IPS-NIHi7 (cell line): ENCODE data around the gene ABCF1.

ENCODE experiments used
- DNase-seq: peaks from one replicate; pipeline ENCODE4 v3.0.0; 2012; ENCODE audit warnings: mixed read lengths; ENCODE audit errors: extremely low spot score

The ABCF1 gene

DNA sequence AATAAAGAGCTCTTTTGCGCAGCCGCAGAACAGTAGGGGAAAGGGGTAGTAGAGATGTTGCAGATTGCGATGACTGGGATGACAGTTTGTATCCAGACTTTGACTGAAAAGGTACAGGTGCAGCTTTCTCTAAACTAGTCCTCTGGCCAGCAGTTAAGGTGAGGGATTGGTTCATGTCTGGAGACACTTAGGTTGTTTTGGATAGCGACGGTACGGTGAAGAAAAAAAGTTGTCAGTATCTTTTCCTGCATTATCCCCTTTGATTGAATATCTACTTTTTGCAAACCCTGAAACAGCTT is 13.6 kb upstream of the ABCF1 start:
- DNase-seq = no peak

DNA sequence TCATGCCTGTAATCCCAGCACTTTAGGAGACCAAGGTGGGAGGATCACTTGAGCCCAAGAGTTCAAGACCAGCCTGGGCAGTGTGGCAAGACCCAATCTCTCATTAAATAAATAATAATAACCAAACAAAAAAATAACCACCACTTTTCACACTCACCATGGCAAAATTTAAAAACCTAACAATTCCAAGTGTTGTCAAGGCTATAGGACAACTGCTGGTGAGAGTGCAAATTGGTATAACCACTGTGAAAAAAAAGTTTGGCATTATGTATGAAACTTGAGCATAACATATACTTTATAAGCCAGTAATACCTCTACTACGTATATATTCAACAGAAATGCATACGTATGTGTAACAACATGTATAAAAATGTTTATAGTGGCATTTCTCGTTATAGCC is 10.3 kb upstream of the ABCF1 start:
- DNase-seq = no peak

DNA sequence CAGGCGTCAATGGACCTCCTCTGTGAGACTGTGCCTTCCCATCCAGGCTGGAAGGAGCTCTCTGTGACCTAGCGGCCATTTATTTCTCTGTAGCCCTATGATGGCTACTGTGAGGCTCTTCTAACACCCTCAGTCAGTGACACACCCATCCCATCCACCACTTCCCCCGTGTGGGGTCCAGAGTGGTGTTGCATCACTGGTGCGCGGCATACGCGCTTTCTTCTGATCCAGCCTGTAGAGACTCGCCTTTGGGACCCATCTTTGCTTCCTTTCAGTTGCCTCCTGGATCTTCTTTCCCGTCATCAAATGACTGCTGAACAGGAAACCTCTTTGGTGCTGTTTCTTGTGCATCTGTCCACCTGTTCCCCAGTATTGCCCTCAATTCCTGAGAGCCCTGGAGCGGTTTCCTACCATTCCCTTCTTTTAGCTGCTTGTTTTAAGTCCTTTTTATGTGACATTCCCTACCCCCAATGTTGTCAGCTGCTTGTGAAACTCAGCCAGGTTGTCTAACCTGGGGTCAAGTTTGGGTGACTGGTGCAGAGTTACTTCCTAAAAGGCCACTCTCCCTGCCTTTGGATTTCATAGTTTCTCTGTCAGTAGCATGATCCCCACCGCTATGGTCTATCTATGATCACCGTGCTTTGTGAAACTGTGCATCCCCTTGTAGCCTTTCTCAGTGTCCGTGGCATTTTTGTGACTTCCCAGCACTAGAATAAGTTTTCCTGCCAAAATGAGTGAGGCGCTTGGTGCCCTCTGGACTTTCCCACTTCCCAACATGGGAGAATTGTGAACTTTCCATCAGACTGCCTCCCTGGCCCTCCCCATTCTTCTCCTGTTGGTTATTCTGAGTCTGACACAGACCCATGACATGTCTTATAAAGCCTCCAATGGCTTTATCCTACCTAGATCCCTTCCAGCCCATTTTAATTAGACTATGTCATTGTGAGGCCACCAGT is 8.5 kb upstream of the ABCF1 start:
- DNase-seq = no peak

DNA sequence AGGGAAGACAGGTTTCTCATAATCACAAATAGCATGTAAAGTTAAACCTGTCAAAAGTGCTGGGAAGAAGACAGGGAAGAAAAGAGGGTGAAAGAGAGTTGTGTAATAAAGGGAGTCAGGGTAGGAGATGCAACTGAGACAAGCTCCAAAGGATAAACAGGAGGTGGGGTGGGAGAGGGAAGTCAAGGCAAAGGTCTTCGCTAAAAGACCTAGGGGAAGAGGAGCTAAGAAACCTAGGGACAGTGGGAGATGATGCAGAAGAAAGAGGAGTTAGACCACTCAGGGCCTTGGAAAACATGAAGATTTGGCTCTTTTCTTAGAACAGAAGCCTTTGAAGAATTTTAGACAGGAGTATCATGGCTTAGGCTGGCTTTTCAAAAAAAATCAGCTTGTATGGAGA is 7.1 kb upstream of the ABCF1 start:
- DNase-seq = no peak

DNA sequence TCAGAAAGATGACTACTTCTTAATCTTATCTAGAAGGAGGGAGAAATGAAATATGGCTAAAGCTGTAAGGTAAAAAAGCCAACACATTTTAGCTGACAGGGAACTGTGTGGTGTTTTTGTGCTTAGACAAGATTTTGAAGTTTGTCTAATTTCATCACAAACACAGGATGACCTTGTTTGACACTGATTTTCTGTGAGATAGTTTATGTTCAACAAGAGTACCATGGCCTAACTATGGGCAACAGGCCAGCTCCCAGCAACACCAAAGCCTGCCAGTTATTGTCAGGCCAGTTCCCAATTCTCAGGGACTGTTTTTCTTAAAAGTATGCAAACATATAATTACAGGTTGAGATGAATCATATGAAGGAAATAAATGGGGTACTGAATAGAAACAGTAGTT is 5.5 kb upstream of the ABCF1 start:
- no peak for DNase-seq

DNA sequence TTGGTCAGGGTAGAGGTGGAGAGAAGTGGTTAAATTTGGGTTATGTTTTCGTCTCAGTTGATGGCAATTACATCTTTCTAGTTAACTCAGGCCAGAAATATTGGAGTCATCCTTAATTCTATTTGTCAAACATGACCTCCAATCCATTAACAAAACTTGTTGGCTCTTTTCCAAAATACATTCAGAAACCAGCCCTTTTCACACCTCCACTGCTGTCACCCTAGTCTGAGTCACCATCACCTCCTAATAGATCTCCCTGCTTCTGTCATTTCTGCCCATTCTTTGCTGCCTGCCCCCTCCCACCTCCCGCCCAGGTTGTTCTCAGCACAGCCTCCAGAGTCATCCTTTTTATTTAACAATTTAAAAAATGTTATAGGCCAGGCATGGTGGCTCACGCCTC is 3.0 kb upstream of the ABCF1 start:
- no peak for DNase-seq

DNA sequence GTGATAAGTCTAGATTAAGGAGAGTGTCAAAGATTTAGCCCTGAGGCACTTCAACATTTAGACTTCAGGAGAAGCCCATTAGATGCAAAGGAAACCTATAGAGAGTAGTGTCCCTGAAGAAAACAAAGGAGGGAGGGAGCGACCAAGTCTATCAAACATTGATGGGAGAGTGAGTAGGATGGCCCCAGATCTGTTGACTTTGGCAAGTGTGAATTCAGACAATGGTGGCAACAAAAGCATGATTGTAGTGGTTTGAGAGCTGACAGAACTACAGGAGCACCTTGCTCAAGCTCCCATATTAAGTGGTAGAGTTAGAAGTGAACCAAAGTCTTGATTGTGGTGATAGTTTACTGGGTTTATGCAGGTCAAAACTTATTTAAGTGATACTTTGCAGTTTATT is 979 bp upstream of the ABCF1 start:
- no peak for DNase-seq

DNA sequence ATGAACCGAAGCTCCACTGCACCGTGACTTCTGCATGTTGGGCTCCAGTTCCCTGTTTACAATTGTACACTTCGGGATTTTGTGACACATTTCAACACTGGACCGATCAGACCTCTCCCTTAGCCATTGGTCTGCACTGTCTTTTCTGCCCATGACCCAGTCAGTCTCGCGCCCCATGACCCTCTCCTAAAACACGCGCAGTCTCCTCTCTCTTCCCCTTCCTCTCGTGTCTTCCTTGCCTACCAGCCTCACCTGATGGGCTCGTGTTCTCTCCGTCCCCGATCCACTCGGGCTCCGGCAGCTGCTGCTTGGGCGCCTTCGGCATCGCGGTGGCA is 535 bp upstream of the ABCF1 start:
- no peak for DNase-seq

DNA sequence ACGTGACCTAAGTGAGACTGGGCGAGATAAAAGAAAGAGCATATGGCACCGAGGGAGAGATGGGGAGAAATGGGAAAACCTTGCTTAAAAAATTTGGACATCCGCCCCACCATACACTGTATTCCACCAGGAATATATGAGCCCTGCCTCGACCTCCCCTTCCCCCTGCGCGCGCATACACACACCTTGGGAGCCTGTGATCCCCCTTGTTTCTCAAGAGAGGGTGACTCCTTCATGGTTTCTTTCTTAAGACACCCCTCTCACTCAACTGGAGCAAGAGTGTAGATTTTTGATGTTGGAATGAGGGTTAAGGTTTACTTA is 480 bp downstream of the ABCF1 start:
- no peak for DNase-seq

DNA sequence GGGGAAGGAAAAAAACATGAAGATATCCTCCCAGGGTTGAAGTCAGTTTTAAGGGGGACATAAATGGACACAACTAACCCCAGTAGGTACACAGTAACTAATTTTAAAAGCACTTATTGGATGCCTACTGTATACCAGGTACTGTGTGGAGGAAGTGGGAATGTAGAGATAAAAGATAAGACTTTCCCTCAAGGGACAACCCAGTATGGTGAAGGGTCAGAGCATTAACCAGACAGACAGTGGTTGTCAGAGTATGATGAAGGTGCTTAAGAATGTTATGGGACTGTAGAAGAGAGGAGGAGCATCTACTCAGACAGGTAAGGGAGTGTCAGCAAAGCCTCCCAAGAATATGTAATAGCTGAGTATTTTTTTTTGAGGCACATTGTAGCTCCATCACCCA is 906 bp downstream of the ABCF1 start:
- no peak for DNase-seq

DNA sequence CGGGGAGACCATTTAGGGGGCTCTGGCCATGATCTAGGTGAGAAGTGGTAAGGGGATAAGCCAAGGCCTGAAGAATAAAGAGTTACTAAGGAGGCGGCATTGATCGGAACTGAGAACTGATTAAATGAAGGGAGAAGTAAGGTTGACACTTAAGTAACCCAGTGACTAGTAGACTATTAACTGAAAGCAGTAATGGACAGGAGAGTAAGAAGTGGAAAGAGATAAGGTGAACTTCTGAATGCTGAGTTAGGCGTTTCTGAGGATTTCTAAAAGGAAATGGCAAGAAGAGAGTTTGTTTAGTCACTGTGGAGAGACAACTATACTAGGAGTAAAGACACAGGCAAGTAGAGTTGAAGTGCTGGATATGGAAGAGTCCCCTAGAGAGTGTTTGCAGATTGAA is 1.9 kb downstream of the ABCF1 start:
- DNase-seq = no peak

DNA sequence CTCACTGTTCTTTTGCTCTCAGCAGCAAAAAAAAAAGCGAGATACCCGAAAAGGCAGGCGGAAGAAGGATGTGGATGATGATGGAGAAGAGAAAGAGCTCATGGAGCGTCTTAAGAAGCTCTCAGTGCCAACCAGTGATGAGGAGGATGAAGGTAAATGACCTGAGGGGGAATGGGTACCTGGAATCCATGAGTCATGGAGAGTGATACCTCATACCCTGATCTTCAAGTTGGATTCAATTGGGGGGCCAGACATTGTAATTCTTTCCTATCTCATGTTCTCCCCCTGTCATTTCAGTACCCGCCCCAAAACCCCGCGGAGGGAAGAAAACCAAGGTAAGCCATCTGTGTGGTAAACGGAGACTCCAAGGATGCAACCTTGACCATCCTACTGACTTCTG is 6.8 kb downstream of the ABCF1 start:
- DNase-seq = no peak

DNA sequence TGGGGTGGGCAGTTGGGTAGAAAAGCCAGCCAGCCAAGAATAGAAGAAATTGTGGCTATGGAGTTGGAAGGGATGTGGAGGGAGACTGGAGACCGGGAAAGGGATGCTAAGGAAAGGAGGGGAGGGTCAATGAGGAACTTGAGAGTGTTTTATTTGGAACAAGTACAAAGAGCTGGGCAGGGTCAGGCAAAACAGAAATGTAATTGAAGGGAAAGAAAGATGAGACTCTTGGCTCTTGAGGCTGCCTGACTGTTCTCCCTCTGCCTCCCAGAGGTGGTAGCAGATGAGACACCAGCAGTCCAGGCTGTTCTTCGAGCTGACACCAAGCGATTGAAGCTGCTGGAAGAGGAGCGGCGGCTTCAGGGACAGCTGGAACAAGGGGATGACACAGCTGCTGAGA is 12.7 kb downstream of the ABCF1 start:
- no peak for DNase-seq

DNA sequence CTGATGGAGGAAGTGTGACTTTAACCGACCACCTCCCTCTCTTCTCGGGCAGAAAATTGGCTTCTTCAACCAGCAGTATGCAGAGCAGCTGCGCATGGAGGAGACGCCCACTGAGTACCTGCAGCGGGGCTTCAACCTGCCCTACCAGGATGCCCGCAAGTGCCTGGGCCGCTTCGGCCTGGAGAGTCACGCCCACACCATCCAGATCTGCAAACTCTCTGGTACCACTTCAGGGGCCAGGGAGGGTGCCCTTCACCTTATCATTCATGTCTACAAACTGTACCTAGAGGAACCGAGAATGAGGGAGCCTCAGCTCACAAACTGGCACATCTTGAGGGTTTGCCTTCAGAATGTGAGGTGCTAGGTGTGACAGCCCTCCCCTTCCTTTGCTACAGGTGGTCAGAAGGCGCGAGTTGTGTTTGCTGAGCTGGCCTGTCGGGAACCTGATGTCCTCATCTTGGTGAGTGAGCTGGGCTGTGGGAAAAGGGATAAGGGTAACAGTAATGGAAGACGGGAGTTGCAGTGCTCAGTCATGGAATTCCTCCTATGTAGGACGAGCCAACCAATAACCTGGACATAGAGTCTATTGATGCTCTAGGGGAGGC is 18.6 kb downstream of the ABCF1 start:
- no peak for DNase-seq

DNA sequence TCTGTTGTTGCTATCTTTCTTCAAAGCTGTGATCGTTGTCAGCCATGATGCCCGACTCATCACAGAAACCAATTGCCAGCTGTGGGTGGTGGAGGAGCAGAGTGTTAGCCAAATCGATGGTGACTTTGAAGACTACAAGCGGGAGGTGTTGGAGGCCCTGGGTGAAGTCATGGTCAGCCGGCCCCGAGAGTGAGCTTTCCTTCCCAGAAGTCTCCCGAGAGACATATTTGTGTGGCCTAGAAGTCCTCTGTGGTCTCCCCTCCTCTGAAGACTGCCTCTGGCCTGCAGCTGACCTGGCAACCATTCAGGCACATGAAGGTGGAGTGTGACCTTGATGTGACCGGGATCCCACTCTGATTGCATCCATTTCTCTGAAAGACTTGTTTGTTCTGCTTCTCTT is 19.3 kb downstream of the ABCF1 start:
- no peak for DNase-seq

DNA sequence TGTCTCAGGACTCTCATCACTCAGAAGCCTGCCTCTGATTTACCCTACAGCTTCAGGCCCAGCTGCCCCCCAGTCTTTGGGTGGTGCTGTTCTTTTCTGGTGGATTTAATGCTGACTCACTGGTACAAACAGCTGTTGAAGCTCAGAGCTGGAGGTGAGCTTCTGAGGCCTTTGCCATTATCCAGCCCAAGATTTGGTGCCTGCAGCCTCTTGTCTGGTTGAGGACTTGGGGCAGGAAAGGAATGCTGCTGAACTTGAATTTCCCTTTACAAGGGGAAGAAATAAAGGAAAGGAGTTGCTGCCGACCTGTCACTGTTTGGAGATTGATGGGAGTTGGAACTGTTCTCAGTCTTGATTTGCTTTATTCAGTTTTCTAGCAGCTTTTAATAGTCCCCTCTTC is 19.8 kb downstream of the ABCF1 start:
- DNase-seq = no peak

DNA sequence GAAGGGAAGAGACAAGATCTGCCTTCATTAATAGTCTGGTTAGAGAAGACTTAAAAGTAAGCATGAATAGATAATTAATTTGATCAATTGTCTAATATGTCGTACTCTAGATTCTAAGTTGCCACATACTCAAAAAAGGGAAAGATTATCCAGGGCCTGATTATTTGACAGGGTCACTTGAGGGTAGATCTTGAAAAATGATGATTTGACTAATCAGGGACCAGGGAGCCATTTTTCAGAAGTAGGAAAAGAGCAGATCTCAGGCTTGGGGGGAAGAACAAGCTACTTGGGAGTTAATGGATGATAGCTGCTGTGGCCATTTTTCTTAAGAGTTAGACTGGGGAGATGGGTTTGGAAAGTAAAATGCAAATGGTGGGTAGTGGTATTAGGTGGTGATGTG is 21.0 kb downstream of the ABCF1 start:
- no peak for DNase-seq

DNA sequence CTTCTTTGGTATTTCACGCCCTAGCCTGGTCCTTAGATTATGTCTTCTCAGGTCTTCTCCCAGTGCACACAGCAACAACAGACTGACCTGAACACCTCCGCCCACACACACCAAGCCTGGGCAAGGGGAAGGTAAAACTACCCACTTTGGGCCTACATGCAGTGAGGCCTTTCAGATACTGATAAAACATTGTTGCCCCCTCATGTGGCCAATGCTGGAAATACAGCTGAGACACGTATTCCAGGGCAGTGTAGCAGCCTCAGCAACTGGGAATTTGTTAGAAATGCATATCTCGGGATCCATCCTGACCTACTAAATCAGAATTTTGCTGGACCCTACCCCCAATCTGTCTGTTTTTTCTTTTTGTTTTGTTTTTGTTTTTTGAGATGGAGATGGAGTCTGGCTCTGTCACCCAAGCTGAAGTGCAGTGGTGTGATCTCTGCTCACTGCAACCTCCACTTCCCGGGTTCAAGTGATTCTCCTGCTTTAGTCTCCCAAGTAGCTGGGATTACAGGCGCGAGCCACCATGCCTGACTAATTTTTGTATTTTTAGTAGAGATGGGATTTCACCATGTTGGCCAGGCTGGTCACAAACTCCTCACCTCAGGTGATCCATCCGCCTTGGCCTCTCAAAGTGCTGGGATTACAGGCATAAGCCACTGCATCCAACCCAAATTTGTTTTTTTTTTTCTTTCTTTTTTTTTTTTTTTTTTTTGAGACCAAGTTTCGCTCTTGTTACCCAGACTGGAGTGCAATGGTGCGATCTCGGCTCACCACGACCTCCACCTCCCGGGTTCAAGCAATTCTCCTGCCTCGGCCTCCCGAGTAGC is 26.3 kb downstream of the ABCF1 start:
- peak; percentile 83 for DNase-seq

DNA sequence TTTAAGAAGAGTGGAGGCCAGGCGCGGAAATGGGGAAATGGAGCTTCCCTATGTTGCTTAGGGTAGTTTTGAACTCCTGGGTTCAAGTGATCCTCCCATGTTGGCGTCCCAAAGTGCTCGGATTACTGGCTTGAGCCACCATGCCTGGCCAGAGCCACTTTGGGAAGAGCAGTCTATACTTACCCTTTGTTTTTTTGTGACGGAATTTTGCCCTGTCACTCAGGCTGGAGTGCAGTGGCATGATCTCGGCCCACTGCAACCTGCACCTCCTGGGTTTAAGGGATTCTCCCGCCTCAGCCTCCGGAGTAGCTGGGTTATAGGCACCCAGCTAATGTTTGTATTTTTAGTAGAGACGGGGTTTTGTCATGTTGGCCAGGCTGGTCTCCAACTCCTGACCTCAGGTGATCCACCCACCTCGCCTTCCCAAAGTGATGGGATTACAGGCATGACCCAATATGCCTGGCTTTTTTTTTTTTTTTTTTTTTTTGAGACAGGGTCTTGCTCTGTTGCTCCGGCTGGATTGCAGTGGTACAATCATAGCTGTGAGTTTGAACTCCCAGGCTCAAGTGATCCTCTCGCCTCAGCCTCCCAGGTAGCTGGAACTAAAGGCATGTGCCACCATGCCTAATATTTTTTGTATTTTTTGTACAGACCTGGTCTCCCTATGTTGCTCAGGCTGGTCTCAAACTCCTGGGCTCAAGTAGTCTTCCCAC is 27.8 kb downstream of the ABCF1 start:
- no peak for DNase-seq

DNA sequence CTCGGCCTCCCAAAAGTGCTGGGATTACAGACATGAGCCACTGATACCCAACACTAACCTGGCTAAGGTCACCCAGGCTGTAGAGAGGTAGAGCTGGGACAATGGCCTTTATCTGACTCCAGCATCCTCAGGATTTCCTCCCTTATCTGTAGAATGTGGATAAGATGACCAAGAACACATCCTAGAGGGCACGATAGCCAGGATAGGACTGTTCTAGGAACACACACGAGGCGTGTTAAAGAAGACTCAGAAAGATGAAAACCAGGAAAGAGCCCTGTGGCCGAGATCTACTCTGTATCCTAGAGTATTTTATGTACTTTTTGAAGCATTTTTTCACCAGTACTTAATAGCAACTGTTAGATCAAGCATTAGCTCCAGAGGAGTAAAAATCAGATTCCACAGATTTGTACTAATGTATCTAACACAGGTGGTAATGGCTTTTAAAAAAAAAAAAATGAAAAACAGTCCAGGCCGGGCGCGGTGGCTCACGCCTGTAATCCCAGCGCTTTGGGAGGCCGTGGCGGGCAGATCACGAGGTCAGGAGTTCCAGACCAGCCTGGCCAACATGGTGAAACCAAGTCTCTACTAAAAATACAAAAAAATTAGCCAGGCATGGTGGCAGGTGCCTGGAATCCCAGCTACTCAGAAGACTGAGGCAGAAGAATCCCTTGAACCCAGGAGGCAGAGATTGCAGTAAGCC is 28.5 kb downstream of the ABCF1 start:
- no peak for DNase-seq

DNA sequence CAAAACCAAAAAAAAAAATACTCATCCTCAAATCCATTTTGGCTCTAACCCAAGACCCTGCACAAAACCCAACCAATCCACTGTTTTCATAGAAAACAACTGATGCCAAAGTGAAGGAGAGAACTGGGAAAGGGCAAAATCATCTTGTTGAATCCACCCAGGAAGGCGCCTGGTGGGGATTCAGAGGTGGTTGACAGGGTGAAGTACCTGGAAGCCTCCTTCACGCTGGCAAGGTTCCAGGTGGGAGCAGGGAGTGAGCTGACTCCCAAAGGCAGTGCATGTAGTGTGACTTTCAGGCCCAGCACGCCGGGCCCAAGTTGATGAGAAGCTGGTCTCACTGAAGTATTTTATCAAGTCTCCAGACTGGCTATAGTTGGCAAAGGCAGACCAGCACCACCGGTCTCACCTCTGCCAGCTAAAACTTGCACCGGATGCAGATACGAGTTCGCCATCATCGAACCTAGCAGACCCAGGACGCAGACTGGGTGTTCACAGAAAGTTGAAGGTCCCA is 29.3 kb downstream of the ABCF1 start:
- no peak for DNase-seq

DNA sequence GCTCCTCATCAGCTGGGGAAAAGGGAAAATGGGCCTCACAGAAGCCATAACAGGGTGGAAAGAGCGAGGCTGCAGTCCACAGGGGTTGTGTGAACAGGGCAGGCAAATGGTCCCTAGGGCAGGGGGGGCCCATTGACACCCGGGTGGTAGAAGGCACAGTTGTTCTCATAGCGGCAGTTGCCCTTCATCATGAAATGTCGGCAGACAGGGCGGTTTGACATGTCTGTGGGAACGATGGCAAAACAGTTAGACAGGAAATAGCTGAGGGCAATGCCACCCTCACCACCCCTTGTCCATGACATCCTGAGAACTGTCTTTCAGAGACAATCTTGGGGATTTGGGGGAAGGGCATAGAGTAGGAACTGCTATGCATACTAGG is 30.2 kb downstream of the ABCF1 start:
- no peak for DNase-seq
